GM23338 (cell line): ENCODE data around the gene CDC23. TPM values are rescaled to one million over a fixed set of nuclear protein-coding genes. Genes with fewer than 3 reads are reported as not detected.

Source experiments
- ATAC-seq: fragments of 200-7000 bp; cut with Tn5 transposase; 3 replicates; pipeline ENCODE4 v1.9.1; 2020
- DNase-seq: peaks from one replicate; pipeline ENCODE4 v3.0.0-alpha.2; 2015; ENCODE audit warnings: low spot score
- H2AFZ ChIP-seq: fragments of 200-600 bp; sonication (generic); 2 replicates; pipeline ENCODE4 v1.8.0; 2016; ENCODE audit warnings: antibody characterized with exemption, mild to moderate bottlenecking, moderate library complexity
- H3F3A ChIP-seq: fragments of 200-600 bp; sonication (generic); replicated peaks from 2 replicates; pipeline ENCODE4 v1.8.0; 2017; ENCODE audit warnings: antibody characterized with exemption, mixed run types, low read depth
- H3K27ac ChIP-seq: fragments of 200-600 bp; sonication (generic); 2 replicates; pipeline ENCODE4 v1.6.1; 2016; ENCODE audit warnings: low read depth
- H3K27me3 ChIP-seq: fragments of 200-600 bp; sonication (generic); 2 replicates; pipeline ENCODE4 v1.8.0; 2016; ENCODE audit warnings: mild to moderate bottlenecking, mixed run types, moderate library complexity; ENCODE audit not compliant: insufficient read depth
- H3K36me3 ChIP-seq: fragments of 200-600 bp; sonication (generic); 2 replicates; pipeline ENCODE4 v1.8.0; 2016; ENCODE audit warnings: mild to moderate bottlenecking; ENCODE audit not compliant: insufficient read depth
- H3K4me1 ChIP-seq: fragments of 200-600 bp; sonication (generic); 2 replicates; pipeline ENCODE4 v1.8.0; 2016; ENCODE audit warnings: mild to moderate bottlenecking, moderate library complexity; ENCODE audit not compliant: insufficient read depth
- H3K4me2 ChIP-seq: fragments of 200-600 bp; sonication (generic); 2 replicates; pipeline ENCODE4 v1.7.1; 2017; ENCODE audit warnings: mixed run types
- H3K4me3 ChIP-seq: fragments of 200-600 bp; sonication (generic); 2 replicates; pipeline ENCODE4 v1.6.1; 2016; ENCODE audit warnings: mixed run types
- H3K79me2 ChIP-seq: fragments of 200-600 bp; sonication (generic); replicated peaks from 2 replicates; pipeline ENCODE4 v1.8.0; 2017; ENCODE audit warnings: mild to moderate bottlenecking; ENCODE audit not compliant: insufficient read depth
- H3K9me2 ChIP-seq: fragments of 200-600 bp; sonication (generic); 2 replicates; pipeline ENCODE4 v1.8.0; 2017; ENCODE audit not compliant: insufficient read depth
- H4K20me1 ChIP-seq: fragments of 200-600 bp; sonication (generic); replicated peaks from 2 replicates; pipeline ENCODE4 v1.8.0; 2017; ENCODE audit warnings: mild to moderate bottlenecking; ENCODE audit not compliant: insufficient read depth
- H3K27ac Mint-ChIP-seq: 2 replicates; pipeline ENCODE4 v1.8.0; 2020; ENCODE audit warnings: inconsistent platforms, mild to moderate bottlenecking, moderate library complexity, mixed read lengths
- H3K27me3 Mint-ChIP-seq: 3 replicates; pipeline ENCODE4 v1.8.0; 2022; ENCODE audit warnings: low read depth, mild to moderate bottlenecking, moderate library complexity, mixed read lengths, inconsistent platforms; ENCODE audit not compliant: insufficient read depth, poor library complexity
- H3K36me3 Mint-ChIP-seq: 3 replicates; pipeline ENCODE4 v1.8.0; 2021; ENCODE audit warnings: low read depth, mild to moderate bottlenecking, inconsistent platforms, moderate library complexity, mixed read lengths
- H3K4me1 Mint-ChIP-seq: 3 replicates; pipeline ENCODE4 v1.8.0; 2020; ENCODE audit warnings: mild to moderate bottlenecking, inconsistent platforms, mixed read lengths
- H3K4me3 Mint-ChIP-seq: 3 replicates; pipeline ENCODE4 v1.8.0; 2021; ENCODE audit warnings: moderate library complexity, mild to moderate bottlenecking, inconsistent platforms, mixed read lengths
- H3K9me3 Mint-ChIP-seq: 3 replicates; pipeline ENCODE4 v1.8.0; 2020; ENCODE audit warnings: moderate library complexity, mild to moderate bottlenecking, inconsistent platforms, mixed read lengths
- CREB1 ChIP-seq: fragments of 250-450 bp; sonication (Bioruptor Pico); IDR thresholded peaks from 2 replicates; pipeline ENCODE4 v1.5.0; 2020; ENCODE audit warnings: low read depth, mild to moderate bottlenecking, moderate library complexity
- EZH2 ChIP-seq: fragments of 200-600 bp; sonication (generic); IDR thresholded peaks from one replicate; pipeline ENCODE4 v1.8.0; 2017; ENCODE audit warnings: antibody characterized with exemption, mild to moderate bottlenecking, low read depth; ENCODE audit not compliant: unreplicated experiment
- EZH2phosphoT487 ChIP-seq: fragments of 200-600 bp; sonication (generic); IDR thresholded peaks from one replicate; pipeline ENCODE4 v1.8.1; 2018; ENCODE audit warnings: antibody characterized with exemption; ENCODE audit not compliant: unreplicated experiment
- JUNB ChIP-seq: IDR thresholded peaks from one replicate; pipeline ENCODE4 v1.6.1; 2016; ENCODE audit warnings: antibody characterized with exemption; ENCODE audit not compliant: unreplicated experiment
- NANOG ChIP-seq: IDR thresholded peaks from 2 replicates; pipeline ENCODE4 v1.6.1; 2016; ENCODE audit warnings: antibody characterized with exemption, borderline replicate concordance
- POLR2AphosphoS5 ChIP-seq: IDR thresholded peaks from 2 replicates; pipeline ENCODE4 v1.6.1; 2016; ENCODE audit warnings: antibody characterized with exemption, low read depth
- STAT1 ChIP-seq: IDR thresholded peaks from one replicate; pipeline ENCODE4 v1.6.1; 2016; ENCODE audit warnings: antibody characterized with exemption; ENCODE audit not compliant: unreplicated experiment
- ZNF114 ChIP-seq: fragments of 250-450 bp; sonication (Bioruptor Pico); IDR thresholded peaks from 2 replicates; pipeline ENCODE4 v1.5.0; 2020; ENCODE audit warnings: mild to moderate bottlenecking, moderate library complexity
- ZNF331 ChIP-seq: fragments of 250-450 bp; sonication (Bioruptor Pico); IDR thresholded peaks from 2 replicates; pipeline ENCODE4 v1.5.0; 2020; ENCODE audit warnings: low read depth, mild to moderate bottlenecking, moderate library complexity
- ZNF462 ChIP-seq: fragments of 250-450 bp; sonication (Bioruptor Pico); IDR thresholded peaks from 2 replicates; pipeline ENCODE4 v1.5.0; 2020; ENCODE audit warnings: mild to moderate bottlenecking, moderate library complexity
- polyA plus RNA-seq: library from polyadenylated mRNA; unstranded; fragments of >200 nt; fragmentation: Nextera tagmentation; extraction: Ambion mirVana; gene quantifications from 2 replicates; pipeline ENCODE4 v1.2.1, GENCODE V29; 2016
- total RNA-seq: library from RNA; depleted of rRNA; stranded (reverse); fragments of >200 nt; shearing (Covaris generic); gene quantifications from 2 replicates; pipeline ENCODE4 v1.2.3, GENCODE V29; 2014
- TF ChIP-seq, protein P1 (sequence below): IDR thresholded peaks from one replicate; pipeline ENCODE4 v1.6.1; 2018; ENCODE audit warnings: antibody characterized with exemption; ENCODE audit not compliant: unreplicated experiment
- TF ChIP-seq, protein P2 (sequence below): IDR thresholded peaks from 2 replicates; pipeline ENCODE4 v1.6.1; 2016; ENCODE audit warnings: antibody characterized with exemption
- TF ChIP-seq, protein P3 (sequence below), 2 experiments: fragments of 200-600 bp in 1 of 2; sonication (generic) in 1 of 2; conservative IDR thresholded peaks; 2 replicates each; pipeline versions ENCODE4 v1.5.1 to v1.6.1; 2016 to 2017; ENCODE audit warnings: antibody characterized with exemption in 2 of 2, low read depth in 2 of 2, mild to moderate bottlenecking in 2 of 2, moderate library complexity in 1 of 2

The CDC23 gene
- total and polyA plus RNA-seq, 2 experiments from 2014 or later: 28.0 to 45.9 TPM

- Mint-ChIP-seq H3K27ac (no peak overlapping the region), H3K4me3 (no peak overlapping the region), H3K4me1 (no peaks in the 10 kb centered on the region), H3K36me3 (peaks cover 93% of the 10 kb centered on the region), H3K27me3 (peaks cover 1% of the 10 kb centered on the region), H3K9me3 (no peaks in the 10 kb centered on the region)
- H4K20me1 ChIP-seq: peaks cover 16% of the 10 kb centered on the region; the same call in 1 of the 2 replicates
- no peak for ATAC-seq
- H3K27ac ChIP-seq: no peak overlapping the region
- peaks cover 92% of the 10 kb centered on the region for H3K36me3 ChIP-seq
- H3K79me2 ChIP-seq: no peaks in the 10 kb centered on the region
- H3K4me2 ChIP-seq: no peak overlapping the region
- no peak overlapping the region for H3K4me3 ChIP-seq
- H2AFZ ChIP-seq: no peak overlapping the region
- H3F3A ChIP-seq: no peaks in the 10 kb centered on the region
- H3K9me2 ChIP-seq: no peaks in the 10 kb centered on the region
- H3K4me1 ChIP-seq: no peaks in the 10 kb centered on the region
- no peak for DNase-seq
- no peaks in the 10 kb centered on the region for H3K27me3 ChIP-seq
- no peak for TF ChIP-seq ZNF114 (CRISPR knock-in tag)
- TF ChIP-seq JUNB: no peak
- TF ChIP-seq EZH2: no peak
- no peak for TF ChIP-seq POLR2AphosphoS5
- TF ChIP-seq, protein P1, sequence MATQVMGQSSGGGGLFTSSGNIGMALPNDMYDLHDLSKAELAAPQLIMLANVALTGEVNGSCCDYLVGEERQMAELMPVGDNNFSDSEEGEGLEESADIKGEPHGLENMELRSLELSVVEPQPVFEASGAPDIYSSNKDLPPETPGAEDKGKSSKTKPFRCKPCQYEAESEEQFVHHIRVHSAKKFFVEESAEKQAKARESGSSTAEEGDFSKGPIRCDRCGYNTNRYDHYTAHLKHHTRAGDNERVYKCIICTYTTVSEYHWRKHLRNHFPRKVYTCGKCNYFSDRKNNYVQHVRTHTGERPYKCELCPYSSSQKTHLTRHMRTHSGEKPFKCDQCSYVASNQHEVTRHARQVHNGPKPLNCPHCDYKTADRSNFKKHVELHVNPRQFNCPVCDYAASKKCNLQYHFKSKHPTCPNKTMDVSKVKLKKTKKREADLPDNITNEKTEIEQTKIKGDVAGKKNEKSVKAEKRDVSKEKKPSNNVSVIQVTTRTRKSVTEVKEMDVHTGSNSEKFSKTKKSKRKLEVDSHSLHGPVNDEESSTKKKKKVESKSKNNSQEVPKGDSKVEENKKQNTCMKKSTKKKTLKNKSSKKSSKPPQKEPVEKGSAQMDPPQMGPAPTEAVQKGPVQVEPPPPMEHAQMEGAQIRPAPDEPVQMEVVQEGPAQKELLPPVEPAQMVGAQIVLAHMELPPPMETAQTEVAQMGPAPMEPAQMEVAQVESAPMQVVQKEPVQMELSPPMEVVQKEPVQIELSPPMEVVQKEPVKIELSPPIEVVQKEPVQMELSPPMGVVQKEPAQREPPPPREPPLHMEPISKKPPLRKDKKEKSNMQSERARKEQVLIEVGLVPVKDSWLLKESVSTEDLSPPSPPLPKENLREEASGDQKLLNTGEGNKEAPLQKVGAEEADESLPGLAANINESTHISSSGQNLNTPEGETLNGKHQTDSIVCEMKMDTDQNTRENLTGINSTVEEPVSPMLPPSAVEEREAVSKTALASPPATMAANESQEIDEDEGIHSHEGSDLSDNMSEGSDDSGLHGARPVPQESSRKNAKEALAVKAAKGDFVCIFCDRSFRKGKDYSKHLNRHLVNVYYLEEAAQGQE: no peak
- no peak for TF ChIP-seq ZNF331
- no peak for TF ChIP-seq ZNF462
- no peak for TF ChIP-seq CREB1
- TF ChIP-seq, protein P2, sequence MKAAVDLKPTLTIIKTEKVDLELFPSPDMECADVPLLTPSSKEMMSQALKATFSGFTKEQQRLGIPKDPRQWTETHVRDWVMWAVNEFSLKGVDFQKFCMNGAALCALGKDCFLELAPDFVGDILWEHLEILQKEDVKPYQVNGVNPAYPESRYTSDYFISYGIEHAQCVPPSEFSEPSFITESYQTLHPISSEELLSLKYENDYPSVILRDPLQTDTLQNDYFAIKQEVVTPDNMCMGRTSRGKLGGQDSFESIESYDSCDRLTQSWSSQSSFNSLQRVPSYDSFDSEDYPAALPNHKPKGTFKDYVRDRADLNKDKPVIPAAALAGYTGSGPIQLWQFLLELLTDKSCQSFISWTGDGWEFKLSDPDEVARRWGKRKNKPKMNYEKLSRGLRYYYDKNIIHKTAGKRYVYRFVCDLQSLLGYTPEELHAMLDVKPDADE: no peak
- no peak for TF ChIP-seq STAT1
- no peak for TF ChIP-seq EZH2phosphoT487
- TF ChIP-seq NANOG: no peak
- TF ChIP-seq, protein P3, sequence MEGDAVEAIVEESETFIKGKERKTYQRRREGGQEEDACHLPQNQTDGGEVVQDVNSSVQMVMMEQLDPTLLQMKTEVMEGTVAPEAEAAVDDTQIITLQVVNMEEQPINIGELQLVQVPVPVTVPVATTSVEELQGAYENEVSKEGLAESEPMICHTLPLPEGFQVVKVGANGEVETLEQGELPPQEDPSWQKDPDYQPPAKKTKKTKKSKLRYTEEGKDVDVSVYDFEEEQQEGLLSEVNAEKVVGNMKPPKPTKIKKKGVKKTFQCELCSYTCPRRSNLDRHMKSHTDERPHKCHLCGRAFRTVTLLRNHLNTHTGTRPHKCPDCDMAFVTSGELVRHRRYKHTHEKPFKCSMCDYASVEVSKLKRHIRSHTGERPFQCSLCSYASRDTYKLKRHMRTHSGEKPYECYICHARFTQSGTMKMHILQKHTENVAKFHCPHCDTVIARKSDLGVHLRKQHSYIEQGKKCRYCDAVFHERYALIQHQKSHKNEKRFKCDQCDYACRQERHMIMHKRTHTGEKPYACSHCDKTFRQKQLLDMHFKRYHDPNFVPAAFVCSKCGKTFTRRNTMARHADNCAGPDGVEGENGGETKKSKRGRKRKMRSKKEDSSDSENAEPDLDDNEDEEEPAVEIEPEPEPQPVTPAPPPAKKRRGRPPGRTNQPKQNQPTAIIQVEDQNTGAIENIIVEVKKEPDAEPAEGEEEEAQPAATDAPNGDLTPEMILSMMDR (conservative IDR thresholded peaks at IDR 0.05; ENCODE audit: low read depth in 2 of 2): no peak
These were observed 49.4 kb downstream of the CDC23 start for GRCh38 chr5:138163721-138164120.
